ENCODE data around the gene WBP2. TPM values are rescaled to one million over a fixed set of nuclear protein-coding genes. Genes with fewer than 3 reads are reported as not detected.

The WBP2 gene
- total RNA-seq, 1 experiment from 2014 or later: 132 TPM

DNA sequence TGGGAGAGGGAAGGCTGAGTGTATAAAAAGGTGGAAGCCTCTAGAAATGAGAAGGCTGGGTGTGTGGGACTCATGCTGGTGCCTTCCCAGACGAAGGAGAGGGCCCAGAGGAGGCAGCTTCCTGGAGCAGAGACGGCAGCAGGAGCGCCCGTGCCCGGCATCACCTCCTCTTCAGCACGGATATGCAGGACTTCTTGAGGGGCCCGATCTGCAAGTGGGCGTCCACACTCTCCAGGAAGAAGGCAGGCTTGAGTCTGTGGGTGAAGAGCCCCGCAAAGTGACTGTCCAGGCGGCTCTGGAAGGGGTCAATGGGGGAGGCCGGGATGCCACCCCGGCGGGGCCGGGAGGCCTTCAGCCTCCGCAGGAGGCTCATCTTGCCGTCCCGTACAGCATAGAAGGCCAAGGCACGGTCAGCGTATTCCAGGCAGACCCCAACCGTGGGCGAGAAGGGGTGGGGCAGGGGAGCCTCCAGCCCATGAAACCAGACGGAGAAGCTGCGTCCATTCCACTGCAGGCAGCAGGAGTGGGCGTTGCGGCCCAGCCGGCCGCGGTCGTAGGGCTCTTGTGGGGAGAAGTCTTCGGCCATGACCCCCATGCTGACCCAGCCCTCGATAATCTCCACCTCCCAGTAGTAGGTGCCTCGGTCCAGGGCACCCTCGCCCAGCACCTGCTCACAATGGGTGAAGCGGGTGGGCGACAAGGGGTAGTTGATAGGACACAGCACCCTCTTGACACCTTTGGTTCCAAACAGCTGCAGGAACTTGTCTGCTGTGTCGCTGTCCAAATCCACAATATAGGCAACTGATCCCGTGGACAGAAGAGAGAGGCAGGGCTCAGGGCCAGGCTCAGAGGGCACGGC lies 19.4 kb upstream of the WBP2 start:
- ATAC-seq (no peak), DNase-seq (ENCODE audit: low read depth, low spot score) (no peak)
- CTCF ChIA-PET: interaction anchor here (1.7 to 6.3 kb wide), 4 partner anchors 13 to 94 kb away, joined by 6 to 57 read pairs (median 41); partner anchors contain the start of gene WBP2
- intact Hi-C loops (cut with micrococcal nuclease): loop anchor here (5.0 kb wide), 1 partner anchor 97 kb away; a partner anchor contains a TSS
- Histone ChIP-seq H2AFZ (ENCODE audit: low read depth, low read length, poor library complexity, severe bottlenecking) (no peak overlapping the region), H3K4me3 (replicated peaks in 1 of 2; ENCODE audit: low read depth in 1 of 2, low read length in 2 of 2) (no peak overlapping the region), H3K79me2 (ENCODE audit: insufficient read depth, low read length) (peaks cover 27% of the 10 kb centered on the region), H3K9ac (ENCODE audit: low read length) (0 out of 2 replicates have a peak overlapping the region, but pooled peaks have one; percentile 96), H3K27me3 (ENCODE audit: insufficient read depth, low read length) (no peaks in the 10 kb centered on the region), H3K9me2 (ENCODE audit: insufficient read depth) (no peaks in the 10 kb centered on the region), H3K4me2 (ENCODE audit: low read length) (peak overlapping the region; percentile 96; the same call in 1 of the 2 replicates), H3K36me3 (ENCODE audit: control insufficient read depth in 1 of 2, insufficient read depth in 2 of 2, low read length in 2 of 2) (peaks cover 0 to 4% of the 10 kb centered on the region in 2 experiments; a peak in 1 of 4 replicates), H3K9me3 (ENCODE audit: control insufficient read depth in 1 of 2, insufficient read depth in 1 of 2, low read depth in 1 of 2, low read length in 2 of 2) (no peaks in the 10 kb centered on the region), H4K20me1 (ENCODE audit: insufficient read depth) (no peaks in the 10 kb centered on the region), H3K27ac (ENCODE audit: low read depth, low read length) (peak overlapping the region; percentile 99), H3K4me1 (ENCODE audit: control insufficient read depth in 1 of 2, insufficient read depth in 2 of 2, low read length in 2 of 2) (peaks cover 70 to 86% of the 10 kb centered on the region in 2 experiments)
- RAD21 ChIA-PET (ENCODE audit: low non-redundant PET in 1 of 2, low total read pairs in 2 of 2, uncharacterized antibody in 2 of 2, unreplicated experiment in 2 of 2): no interaction called here
- no TSS peak for BruUV-seq (replicated peaks)
- no peak for TF ChIP-seq ZBTB33 (IDR thresholded peaks at IDR 0.05; ENCODE audit: extremely low read depth, insufficient replicate concordance, low read length)
- POLR2A ChIA-PET: interaction anchor here (0.6 to 5.0 kb wide), 5 partner anchors 18 to 350 kb away, joined by 3 to 27 read pairs (median 9); partner anchors contain the start of gene WBP2

Data from HCT116 (cell line).